Stimulated activated CD8-positive, alpha-beta memory T cell treated with anti-CD3 and anti-CD28 coated beads, Interleukin-7, amount 100 ng/mL, for 4 hours (primary cell): ENCODE data around the gene SEL1L3.

Experiments used
- DNase-seq, 2 donors: peaks; one replicate each; pipeline ENCODE4 v3.0.0-alpha.2; 2020; ENCODE audit warnings: low read depth in 2 of 2

SEL1L3 gene

GRCh38 chr4:25750874-25751273, 111.9 kb downstream of the SEL1L3 start:
- DNase-seq = no peak

GRCh38 chr4:25749150-25749794, 113.5 kb downstream of the SEL1L3 start:
- no peak for DNase-seq

GRCh38 chr4:25743971-25744370, 118.8 kb downstream of the SEL1L3 start:
- DNase-seq = no peak

- no peak for DNase-seq
Measured at GRCh38 chr4:25729564-25729963, 133.2 kb downstream of the SEL1L3 start.

- DNase-seq = no peak
Measured at GRCh38 chr4:25728886-25729285, 133.9 kb downstream of the SEL1L3 start.

- DNase-seq = no peak
Measured at GRCh38 chr4:25727711-25728493, 134.9 kb downstream of the SEL1L3 start.

- no peak for DNase-seq
Measured at GRCh38 chr4:25725870-25726269, 136.9 kb downstream of the SEL1L3 start.

- no peak for DNase-seq
Measured at GRCh38 chr4:25723409-25723808, 139.4 kb downstream of the SEL1L3 start.

GRCh38 chr4:25722964-25723363, 139.8 kb downstream of the SEL1L3 start:
- DNase-seq = no peak

GRCh38 chr4:25713812-25714211, 149.0 kb downstream of the SEL1L3 start:
- no peak for DNase-seq

- DNase-seq = no peak
Measured at GRCh38 chr4:25712611-25713010, 150.2 kb downstream of the SEL1L3 start.

GRCh38 chr4:25710637-25711036, 152.2 kb downstream of the SEL1L3 start:
- no peak for DNase-seq

- no peak for DNase-seq
Measured at GRCh38 chr4:25704516-25704915, 158.3 kb downstream of the SEL1L3 start.

- no peak for DNase-seq
Measured at GRCh38 chr4:25703731-25704388, 158.9 kb downstream of the SEL1L3 start.

GRCh38 chr4:25702848-25703247, 159.9 kb downstream of the SEL1L3 start:
- DNase-seq = no peak

GRCh38 chr4:25700661-25701060, 162.1 kb downstream of the SEL1L3 start:
- no peak for DNase-seq

- DNase-seq = no peak
Measured at GRCh38 chr4:25697516-25697915, 165.3 kb downstream of the SEL1L3 start.
